Endothelial cell of umbilical vein (primary cell): Measurements from ENCODE around the gene MORC2. TPM values are rescaled to one million over a fixed set of nuclear protein-coding genes. Genes with fewer than 3 reads are reported as not detected.

ENCODE experiments used
- BruUV-seq: library from RNA; stranded (reverse); fragments of 400-500 nt; replicated peaks from 2 replicates; lab custom pipeline; 2021; lab: Mats Ljungman, UMichigan
- CTCF ChIA-PET: fragments of 300-600, 350-600 bp; sonication (Branson Sonifier 250); formaldehyde crosslinking; loops from one replicate; lab custom pipeline; 2021; ENCODE audit warnings: antibody characterized with exemption, inconsistent platforms; lab: Charles Lee
- POLR2A ChIA-PET: fragments of 300-600, 350-600 bp; sonication (Branson Sonifier 250); formaldehyde crosslinking; loops from one replicate; lab custom pipeline; 2021; ENCODE audit warnings: antibody characterized with exemption, inconsistent platforms; lab: Charles Lee
- DNase-seq: peaks from one replicate; pipeline ENCODE4 v3.0.0-alpha.2; 2011; ENCODE audit warnings: low read depth, low spot score
- FAIRE-seq: peaks from 2 replicates; lab custom pipeline; 2011; peaks lifted over from hg19 to GRCh38; lab: Jason Lieb, UNC
- H2AFZ ChIP-seq: 2 replicates; pipeline ENCODE4 v1.6.0; 2012; ENCODE audit warnings: low read depth, low read length, control low read depth, inconsistent platforms
- H3K27ac ChIP-seq: 2 replicates; pipeline ENCODE4 v1.5.1; 2011; ENCODE audit warnings: low read depth, mild to moderate bottlenecking, control low read depth, low read length, moderate library complexity; ENCODE audit not compliant: insufficient read depth
- H3K27me3 ChIP-seq, 2 experiments: 2 replicates each; pipeline versions ENCODE4 v1.6.0 to v1.6.1; 2011; ENCODE audit warnings: low read length in 2 of 2, mixed read lengths in 1 of 2; ENCODE audit not compliant: control insufficient read depth in 2 of 2, insufficient read depth in 2 of 2
- H3K36me3 ChIP-seq, 2 experiments: 2 replicates in 1 of 2; 3 replicates in 1 of 2; pipeline ENCODE4 v1.5.1; 2011; ENCODE audit warnings: low read length in 2 of 2, mild to moderate bottlenecking in 1 of 2, moderate library complexity in 1 of 2; ENCODE audit not compliant: control insufficient read depth in 2 of 2, insufficient read depth in 2 of 2; ENCODE audit errors: extremely low read depth in 1 of 2
- H3K4me1 ChIP-seq: 3 replicates; pipeline ENCODE4 v1.5.1; 2011; ENCODE audit warnings: mild to moderate bottlenecking, low read length; ENCODE audit not compliant: control insufficient read depth, insufficient read depth; ENCODE audit errors: extremely low read depth
- H3K4me2 ChIP-seq: 2 replicates; pipeline ENCODE4 v1.6.1; 2011; ENCODE audit warnings: low read length, control low read depth, mixed read lengths; ENCODE audit not compliant: insufficient read depth
- H3K4me3 ChIP-seq, 3 experiments: fragments of 200-600 bp in 1 of 3; sonication (generic), shearing (Covaris generic) in 1 of 3; replicated peaks in 1 of 3; 2 replicates each; pipeline ENCODE4 v1.5.1; 2011 to 2016; ENCODE audit warnings: control low read depth in 3 of 3, low read length in 3 of 3, mild to moderate bottlenecking in 2 of 3, inconsistent platforms in 1 of 3, low read depth in 1 of 3, moderate library complexity in 1 of 3; ENCODE audit not compliant: insufficient read depth in 1 of 3
- H3K79me2 ChIP-seq: 2 replicates; pipeline ENCODE4 v1.6.0; 2012; ENCODE audit warnings: low read length, inconsistent platforms; ENCODE audit not compliant: control insufficient read depth, insufficient read depth
- H3K9ac ChIP-seq: replicated peaks from 2 replicates; pipeline ENCODE3; 2011; ENCODE audit warnings: low read length, control low read depth; ENCODE audit not compliant: insufficient read depth; ENCODE audit errors: extremely low read depth
- H3K9me1 ChIP-seq: replicated peaks from 3 replicates; pipeline ENCODE4 v1.6.0; 2011; ENCODE audit warnings: mild to moderate bottlenecking, low read length; ENCODE audit not compliant: control insufficient read depth, insufficient read depth; ENCODE audit errors: extremely low read depth
- H3K9me3 ChIP-seq: replicated peaks from 2 replicates; pipeline ENCODE4 v1.5.1; 2012; ENCODE audit warnings: low read length, inconsistent platforms; ENCODE audit not compliant: control insufficient read depth, insufficient read depth
- H4K20me1 ChIP-seq: replicated peaks from 2 replicates; pipeline ENCODE3; 2011; ENCODE audit warnings: mild to moderate bottlenecking, low read length; ENCODE audit not compliant: control insufficient read depth, insufficient read depth; ENCODE audit errors: extremely low read depth
- CTCF ChIP-seq, 2 donors: IDR thresholded peaks; 1 replicate in 1 of 2; 2 replicates in 1 of 2; pipeline ENCODE4 v1.5.1; 2011; ENCODE audit warnings: low read length in 2 of 2, mild to moderate bottlenecking in 2 of 2, moderate library complexity in 2 of 2, control low read depth in 1 of 2, inconsistent platforms in 1 of 2, low read depth in 1 of 2; ENCODE audit not compliant: insufficient read depth in 1 of 2; ENCODE audit errors: extremely low read depth in 1 of 2
- EZH2 ChIP-seq: IDR thresholded peaks from 2 replicates; pipeline ENCODE4 v1.6.1; 2012; ENCODE audit warnings: borderline replicate concordance, low read depth, mild to moderate bottlenecking, moderate library complexity, low read length, inconsistent platforms; ENCODE audit not compliant: severe bottlenecking
- FOS ChIP-seq: IDR thresholded peaks from 2 replicates; pipeline ENCODE4 v1.6.1; 2011; ENCODE audit warnings: mild to moderate bottlenecking, low read length, moderate library complexity, borderline replicate concordance; ENCODE audit not compliant: insufficient read depth
- GATA2 ChIP-seq: IDR thresholded peaks from 2 replicates; pipeline ENCODE4 v1.7.0; 2011; ENCODE audit warnings: low read depth, mild to moderate bottlenecking, moderate library complexity, mixed read lengths, low read length; ENCODE audit not compliant: insufficient read length, insufficient read depth
- JUN ChIP-seq: IDR thresholded peaks from 2 replicates; pipeline ENCODE4 v1.6.1; 2011; ENCODE audit warnings: borderline replicate concordance, low read depth; ENCODE audit not compliant: insufficient read length, insufficient read depth
- MAX ChIP-seq: IDR thresholded peaks from 2 replicates; pipeline ENCODE4 v1.6.1; 2011; ENCODE audit not compliant: insufficient read depth, insufficient read length
- MYC ChIP-seq: IDR thresholded peaks from one replicate; pipeline ENCODE4 v1.6.1; 2011; ENCODE audit warnings: mild to moderate bottlenecking, low read depth, low read length
- POLR2A ChIP-seq: IDR thresholded peaks from 2 replicates; pipeline ENCODE4 v1.6.1; 2012; ENCODE audit warnings: low read depth, mild to moderate bottlenecking, control low read depth, low read length
- POLR2AphosphoS5 ChIP-seq: IDR thresholded peaks from 2 replicates; pipeline ENCODE4 v1.6.1; 2012; ENCODE audit warnings: low read depth, mild to moderate bottlenecking, control low read depth, low read length, moderate library complexity; ENCODE audit not compliant: insufficient read depth
- dilution Hi-C: fragments of 300-500 bp; cut with MboI; formaldehyde crosslinking; loops from one replicate; pipeline ENCODE4 v1.15.0; 2019; ENCODE audit warnings: low sequenced_read_pairs; ENCODE audit not compliant: extremely low pct_ligation_motif_present
- intact Hi-C: fragments of 100-400 bp; cut with micrococcal nuclease; formaldehyde crosslinking; loops from one replicate; pipeline ENCODE4 v1.10.0; 2022
- polyA plus RNA-seq, 4 experiments: library from polyadenylated mRNA; depleted of rRNA in 3 of 4; stranded (reverse) in 3 of 4; unstranded in 1 of 4; fragments of >200 nt; gene quantifications; 2 replicates each; pipeline versions ENCODE4 v1.2.1 to v1.2.3, GENCODE V29; 2011 to 2012; ENCODE audit warnings: missing spikeins in 1 of 4
- total RNA-seq: library from RNA; stranded (reverse); gene quantifications from 2 replicates; pipeline ENCODE4 v1.2.3, GENCODE V29; 2021

MORC2 gene
- total and polyA plus RNA-seq, 2 donors (not counting 3 experiments of a cell fraction or from before 2014, with no cell fraction given), result 11.6 to 34.7 TPM

GRCh38 chr22:30905696-30906341 is 62.8 kb downstream of the MORC2 start:
- BruUV-seq, result no TSS peak
- intact Hi-C loops (no loop called here), dilution Hi-C loops (no loop called here)
- Histone ChIP-seq H3K9me1 (no peaks in the 10 kb centered on the region), H3K4me3 (no peak overlapping the region), H3K9ac (no peak overlapping the region), H3K4me1 (no peaks in the 10 kb centered on the region), H3K79me2 (no peaks in the 10 kb centered on the region), H3K27ac (no peak overlapping the region), H2AFZ (no peak overlapping the region), H3K9me3 (no peaks in the 10 kb centered on the region), H3K36me3 (no peaks in the 10 kb centered on the region), H4K20me1 (no peaks in the 10 kb centered on the region), H3K4me2 (no peak overlapping the region), H3K27me3 (no peaks in the 10 kb centered on the region)
- CTCF ChIA-PET, result interaction anchor here (0.9 kb wide), 1 partner anchor 16 kb away, joined by 4 read pairs; no protein-coding TSS in a partner anchor
- FAIRE-seq (no peak), DNase-seq (no peak)
- POLR2A ChIA-PET, result no interaction called here
- TF ChIP-seq JUN (no peak), FOS (no peak), POLR2AphosphoS5 (no peak), MAX (no peak), CTCF (IDR thresholded peaks at IDR 0.05; ENCODE audit: extremely low read depth in 1 of 2, insufficient read depth in 1 of 2, low read depth in 1 of 2, low read length in 2 of 2) (no peak), EZH2 (no peak), POLR2A (no peak), MYC (no peak), GATA2 (no peak)
